Embryonic facial prominence (tissue), 1 donor: ENCODE results near the gene SHISAL1.
"Not testable (repeated sequence)": the region's sequence is repeated elsewhere in the genome, so short reads cannot be mapped to it uniquely, and the experiment has no call there.

Experiments used
- DNase-seq: peaks from one replicate; pipeline ENCODE4 v3.0.0-alpha.2; 2016; ENCODE audit errors: extremely low spot score

Gene SHISAL1

GRCh38 chr22:44237290-44237689, 75.5 kb downstream of the SHISAL1 start:
- DNase-seq, result no peak

- DNase-seq, result not testable (repeated sequence)
These were observed 78.4 kb downstream of the SHISAL1 start for GRCh38 chr22:44234372-44234771.

- DNase-seq, result no peak
These were observed 81.5 kb downstream of the SHISAL1 start for GRCh38 chr22:44231233-44231632.

GRCh38 chr22:44229809-44230208, 82.9 kb downstream of the SHISAL1 start:
- DNase-seq, result no peak

- no peak for DNase-seq
These were observed 83.4 kb downstream of the SHISAL1 start for GRCh38 chr22:44229331-44229730.

- DNase-seq, result no peak
These were observed 86.9 kb downstream of the SHISAL1 start for GRCh38 chr22:44225812-44226211.

GRCh38 chr22:44225091-44225689, 87.6 kb downstream of the SHISAL1 start:
- DNase-seq, result no peak

- DNase-seq, result no peak
These were observed 88.6 kb downstream of the SHISAL1 start for GRCh38 chr22:44224166-44224565.

GRCh38 chr22:44221710-44222475, 90.9 kb downstream of the SHISAL1 start:
- DNase-seq, result no peak

GRCh38 chr22:44220727-44221680, 91.7 kb downstream of the SHISAL1 start:
- no peak for DNase-seq

- no peak for DNase-seq
These were observed 93.5 kb downstream of the SHISAL1 start for GRCh38 chr22:44219101-44219870.

GRCh38 chr22:44218071-44218470, 94.7 kb downstream of the SHISAL1 start:
- DNase-seq, result no peak

GRCh38 chr22:44217346-44217745, 95.4 kb downstream of the SHISAL1 start:
- no peak for DNase-seq

- DNase-seq, result no peak
These were observed 97.5 kb downstream of the SHISAL1 start for GRCh38 chr22:44215287-44215686.

- DNase-seq, result no peak
These were observed 98.0 kb downstream of the SHISAL1 start for GRCh38 chr22:44214764-44215163.

GRCh38 chr22:44214187-44214586, 98.6 kb downstream of the SHISAL1 start:
- DNase-seq, result no peak

GRCh38 chr22:44213489-44214043, 99.2 kb downstream of the SHISAL1 start:
- no peak for DNase-seq

GRCh38 chr22:44212936-44213335, 99.8 kb downstream of the SHISAL1 start:
- no peak for DNase-seq

- peak; percentile 23 for DNase-seq
These were observed 100.5 kb downstream of the SHISAL1 start for GRCh38 chr22:44211946-44212930.
